Heart left ventricle (tissue), 13 donors: ENCODE measurements around the gene NUAK2.

Experiments
- POLR2A ChIP-seq, 2 donors: fragments of 450-650 bp; IDR thresholded peaks; one replicate each; pipeline ENCODE4 v1.6.1; 2017; ENCODE audit warnings: antibody characterized with exemption in 2 of 2, mild to moderate bottlenecking in 2 of 2, moderate library complexity in 2 of 2
- TF ChIP-seq, protein P1 (sequence below), 12 donors: fragments of 200-600 bp; sonication (generic) in 4 of 12; IDR thresholded peaks; one replicate each; pipeline versions ENCODE4 v1.5.0 to v1.8.0; 2018 to 2022; ENCODE audit warnings: antibody characterized with exemption in 12 of 12, mild to moderate bottlenecking in 5 of 12
- donor health status: ischemic (EF 13 %, LVEDD 7.1; RV severe dilation, severe dysfunction).
- donor health status: DM: no; HTN: yes; CAD: no.
- donor health status: DM: no; HTN: no; CAD: no.
- donor health status: ischemic (EF 25% LVEDD 6.9; RV normal size, moderate dysfunction).
- donor health status: ischemic (EF 25% LVEDD 5.7; RV mildly dilated, moderate dysfunction).
- donor health status: ischemic (EF 35%, LVEDD 5.7; RV mildly dilated, moderate dysfunction).
- donor health status: nonischemic (EF 11% LVEDD 7.7; RV severe dilation, severe dysfunction).
- donor health status: DM: yes; HTN: yes; CAD: no.
- donor health status: PGD.
- donor health status: ischemic (EF 29% LVEDD 5.4; RV normal size, mild dysfunction).
- donor health status: nonischemic (EF 23%, LVEDD 6.1; RV moderate dilation, normal function).

DNA sequence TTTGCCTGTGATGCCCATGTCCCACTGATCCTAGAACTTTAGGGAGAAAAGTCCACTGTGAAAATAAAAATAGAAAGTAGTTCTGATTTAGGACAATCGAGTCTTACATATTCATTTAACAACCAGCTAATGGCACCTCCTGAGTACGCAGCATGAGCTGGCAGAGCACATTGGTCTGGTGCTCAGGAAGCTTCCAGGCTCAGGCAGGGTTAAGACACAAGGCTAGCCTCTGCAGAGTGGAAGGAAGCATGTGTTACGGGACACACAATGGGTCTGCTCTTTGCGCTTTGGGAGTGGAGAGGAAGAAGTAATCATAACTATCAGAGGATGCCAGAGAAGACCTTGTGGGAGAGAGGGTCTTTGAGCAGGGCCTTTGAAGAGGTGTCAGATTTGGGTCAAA is 39.3 kb upstream of the NUAK2 start:
- TF ChIP-seq, protein P1, sequence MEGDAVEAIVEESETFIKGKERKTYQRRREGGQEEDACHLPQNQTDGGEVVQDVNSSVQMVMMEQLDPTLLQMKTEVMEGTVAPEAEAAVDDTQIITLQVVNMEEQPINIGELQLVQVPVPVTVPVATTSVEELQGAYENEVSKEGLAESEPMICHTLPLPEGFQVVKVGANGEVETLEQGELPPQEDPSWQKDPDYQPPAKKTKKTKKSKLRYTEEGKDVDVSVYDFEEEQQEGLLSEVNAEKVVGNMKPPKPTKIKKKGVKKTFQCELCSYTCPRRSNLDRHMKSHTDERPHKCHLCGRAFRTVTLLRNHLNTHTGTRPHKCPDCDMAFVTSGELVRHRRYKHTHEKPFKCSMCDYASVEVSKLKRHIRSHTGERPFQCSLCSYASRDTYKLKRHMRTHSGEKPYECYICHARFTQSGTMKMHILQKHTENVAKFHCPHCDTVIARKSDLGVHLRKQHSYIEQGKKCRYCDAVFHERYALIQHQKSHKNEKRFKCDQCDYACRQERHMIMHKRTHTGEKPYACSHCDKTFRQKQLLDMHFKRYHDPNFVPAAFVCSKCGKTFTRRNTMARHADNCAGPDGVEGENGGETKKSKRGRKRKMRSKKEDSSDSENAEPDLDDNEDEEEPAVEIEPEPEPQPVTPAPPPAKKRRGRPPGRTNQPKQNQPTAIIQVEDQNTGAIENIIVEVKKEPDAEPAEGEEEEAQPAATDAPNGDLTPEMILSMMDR (IDR thresholded peaks at IDR 0.05) = no peak
- no peak for TF ChIP-seq POLR2A (IDR thresholded peaks at IDR 0.05)
